ENCODE data around the gene MT1E. TPM values are rescaled to one million over a fixed set of nuclear protein-coding genes. Genes with fewer than 3 reads are reported as not detected.
"Not testable (repeated sequence)": the region's sequence is repeated elsewhere in the genome, so short reads cannot be mapped to it uniquely, and the experiment has no call there.

The MT1E gene
- total RNA-seq, 1 donor from 2014 or later, result 15.1 TPM

DNA sequence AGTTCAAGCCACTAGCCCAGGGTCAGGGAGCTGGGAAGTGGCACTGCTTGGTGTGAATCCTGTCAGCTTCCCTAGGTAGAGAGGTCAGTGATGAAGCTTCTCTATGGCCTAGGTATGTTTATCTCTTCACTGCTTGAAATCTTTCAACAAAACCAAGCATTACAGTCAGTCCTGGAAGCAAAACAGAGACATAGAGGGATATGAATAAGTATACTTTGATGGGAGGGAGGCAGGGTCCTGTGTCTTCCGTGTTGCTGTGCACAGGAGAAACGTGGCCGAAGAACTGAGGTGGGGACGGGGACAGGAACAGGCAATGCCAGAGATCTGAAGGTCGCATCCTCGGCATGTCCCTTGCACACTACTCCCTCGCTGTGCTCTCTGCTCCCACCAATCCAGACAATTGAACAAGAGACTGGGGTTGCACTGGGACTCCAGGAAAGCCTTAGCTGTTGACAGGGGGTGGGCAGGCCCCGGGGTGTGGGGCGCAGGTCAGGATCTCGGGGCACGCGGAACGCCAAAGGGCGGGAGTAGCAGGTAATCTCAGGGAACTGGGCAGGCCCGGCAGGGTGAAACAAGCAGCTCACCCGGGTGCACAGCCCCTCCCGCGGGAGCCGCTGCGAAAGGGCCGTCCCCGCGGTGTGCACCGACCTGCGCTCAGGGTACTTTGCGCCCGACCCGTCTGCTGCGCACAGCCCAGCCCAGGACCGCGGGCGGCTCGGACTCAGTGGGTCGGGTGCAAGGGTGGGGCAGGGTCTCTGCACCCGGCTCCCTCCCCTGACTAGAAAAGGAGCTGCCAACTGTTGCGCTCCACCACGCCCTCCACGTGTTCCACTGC lies 43.6 kb downstream of the MT1E start, which contains the start of gene MT1H:
Gene MT1H, plus strand, starts transcription at position 810 of the 835 bp plus-strand sequence. CDS start 71 bp downstream, outside the sequence.
- no peak for DNase-seq (ENCODE audit: extremely low read depth, low read depth, low spot score)

- DNase-seq (ENCODE audit: extremely low read depth, low read depth, low spot score), result no peak
These were observed 44.4 kb downstream of the MT1E start for GRCh38 chr16:56669840-56670619.

DNA sequence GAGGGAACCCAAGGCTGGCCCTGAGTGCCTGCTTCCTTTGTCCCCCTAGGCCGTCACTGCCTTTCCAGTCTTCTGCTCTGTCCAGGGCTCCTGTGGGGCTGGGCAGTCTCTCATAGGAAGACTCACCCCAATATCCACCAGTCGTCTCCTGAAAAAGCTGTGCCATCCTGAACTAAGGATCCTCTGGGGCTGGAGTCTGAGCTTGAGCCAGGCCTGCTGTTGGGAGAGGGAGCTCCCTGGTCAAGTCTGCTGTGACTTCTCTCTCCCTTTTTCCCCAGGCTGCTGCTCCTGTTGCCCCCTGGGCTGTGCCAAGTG lies 45.0 kb downstream of the MT1E start:
- DNase-seq (ENCODE audit: extremely low read depth, low read depth, low spot score), result no peak

- DNase-seq (ENCODE audit: extremely low read depth, low read depth, low spot score), result not testable (repeated sequence)
These were observed 46.1 kb downstream of the MT1E start for GRCh38 chr16:56671691-56672090.

- DNase-seq (ENCODE audit: extremely low read depth, low read depth, low spot score), result not testable (repeated sequence)
These were observed 46.6 kb downstream of the MT1E start for GRCh38 chr16:56672171-56672570.

DNA sequence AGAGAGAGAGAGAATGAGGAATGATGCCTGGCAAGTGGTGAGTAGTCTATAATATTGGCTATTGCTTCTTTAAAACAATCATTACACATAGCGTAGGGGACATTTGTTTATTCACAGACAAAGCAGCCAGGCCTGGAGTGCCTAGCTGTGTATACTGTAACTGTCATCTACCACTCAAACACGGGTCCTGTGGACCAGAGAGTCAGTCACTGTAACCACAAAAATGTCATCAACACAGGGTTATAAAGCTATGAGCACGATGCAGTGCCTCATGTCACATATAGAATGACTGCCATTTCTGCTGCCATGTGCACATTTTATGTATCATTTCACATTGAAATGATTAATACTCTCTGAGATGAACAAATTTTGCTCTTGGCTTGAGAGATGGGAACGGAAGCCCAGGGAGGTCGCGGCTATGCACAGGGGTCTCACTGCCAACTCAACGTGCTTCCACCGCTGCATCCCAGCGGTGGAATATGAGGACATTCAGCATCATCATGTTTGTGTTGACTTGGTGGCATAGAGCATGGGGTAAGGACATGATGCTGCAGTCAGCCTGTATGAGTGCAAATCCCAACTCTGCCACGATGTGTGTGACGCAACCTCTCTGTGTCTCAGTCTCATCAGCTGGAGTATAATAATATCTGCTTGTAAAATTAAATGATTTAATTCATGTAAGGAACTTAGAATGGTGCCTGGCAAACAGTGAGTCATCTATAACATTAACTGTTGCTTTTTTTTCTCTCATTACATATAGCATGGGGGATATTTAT lies 47.4 kb downstream of the MT1E start:
- no peak for DNase-seq (ENCODE audit: extremely low read depth, low read depth, low spot score)

GRCh38 chr16:56673921-56674320 lies 48.3 kb downstream of the MT1E start:
- no peak for DNase-seq (ENCODE audit: extremely low read depth, low read depth, low spot score)

DNA sequence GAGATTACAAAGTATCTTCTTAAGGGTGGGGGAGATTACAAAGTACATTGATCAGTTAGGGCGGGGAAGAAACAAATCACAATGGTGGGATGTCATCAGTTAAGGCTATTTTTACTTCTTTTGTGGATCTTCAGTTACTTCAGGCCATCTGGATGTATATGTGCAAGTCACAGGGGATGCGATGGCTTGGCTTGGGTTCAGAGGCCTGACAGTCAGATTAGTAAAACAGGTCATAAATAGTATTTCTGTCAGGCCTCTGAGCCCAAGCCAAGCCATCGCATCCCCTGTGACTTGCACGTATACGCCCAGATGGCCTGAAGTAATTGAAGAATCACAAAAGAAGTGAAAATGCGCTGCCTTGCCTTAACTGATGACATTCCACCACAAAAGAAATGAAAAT lies 49.0 kb downstream of the MT1E start:
- not testable (repeated sequence) for DNase-seq (ENCODE audit: extremely low read depth, low read depth, low spot score)

GRCh38 chr16:56675685-56676210 lies 50.2 kb downstream of the MT1E start:
- DNase-seq (ENCODE audit: extremely low read depth, low read depth, low spot score), result no peak

Other genes starting within 250 kb of the MT1E start
- gene AMFR, start 200.2 kb upstream of the MT1E start, total RNA-seq, result 113 and 116 TPM in 2 replicates
- 33.8 and 67.9 TPM in 2 replicates for gene NUDT21, start 174.4 kb upstream of the MT1E start, total RNA-seq
- gene OGFOD1, start 174.2 kb upstream of the MT1E start, total RNA-seq, result 30.8 and 60.5 TPM in 2 replicates
- gene BBS2, start 105.8 kb upstream of the MT1E start, total RNA-seq, result 37.2 and 37.5 TPM in 2 replicates
- gene MT4, start 60.7 kb upstream of the MT1E start, total RNA-seq, result not detected in 2 replicates
- not detected in 2 replicates for gene MT3, start 36.3 kb upstream of the MT1E start, total RNA-seq
- gene MT2A, start 17.2 kb upstream of the MT1E start, total RNA-seq, result 281 and 297 TPM in 2 replicates
- not detected in 2 replicates for gene MT1M, start 6.9 kb downstream of the MT1E start, total RNA-seq
- gene MT1A, start 12.9 kb downstream of the MT1E start, total RNA-seq, result 16.4 TPM in 1 of 2 replicates, not detected in the other
- not detected in 2 replicates for gene MT1B, start 26.1 kb downstream of the MT1E start, total RNA-seq
- 1.7 TPM in 1 of 2 replicates, not detected in the other for gene MT1F, start 32.2 kb downstream of the MT1E start, total RNA-seq
- not detected in 2 replicates for gene MT1G, start 42.3 kb downstream of the MT1E start, total RNA-seq
- not detected in 2 replicates for gene MT1H, start 44.0 kb downstream of the MT1E start, total RNA-seq
- 2.2 and 6.9 TPM in 2 replicates for gene MT1X, start 56.7 kb downstream of the MT1E start, total RNA-seq
- gene NUP93, start 104.3 kb downstream of the MT1E start, total RNA-seq, result 55.6 and 57.0 TPM in 2 replicates
- gene SLC12A3, start 239.4 kb downstream of the MT1E start, total RNA-seq, result not detected in 2 replicates